Putamen (tissue), 1 donor: ENCODE data around the gene SYT9.

ENCODE experiments used
- DNase-seq: peaks from one replicate; pipeline ENCODE4 v3.0.0-alpha.2; 2016; ENCODE audit warnings: low spot score

SYT9 gene

GRCh38 chr11:7473717-7474116, 222.0 kb downstream of the SYT9 start:
- no peak for DNase-seq

GRCh38 chr11:7480113-7480512, 228.4 kb downstream of the SYT9 start:
- DNase-seq: no peak

- no peak for DNase-seq
Measured at GRCh38 chr11:7484131-7484530, 232.4 kb downstream of the SYT9 start.

- no peak for DNase-seq
Measured at GRCh38 chr11:7484645-7485044, 232.9 kb downstream of the SYT9 start.

GRCh38 chr11:7485186-7486097, 233.7 kb downstream of the SYT9 start, which contains the start of gene OLFML1:
Gene OLFML1, plus strand, starts transcription at chr11:7485506. Its CDS starts 370 bp downstream, at chr11:7485876.
- DNase-seq: no peak

GRCh38 chr11:7486098-7486780, 234.5 kb downstream of the SYT9 start:
- no peak for DNase-seq

- no peak for DNase-seq
Measured at GRCh38 chr11:7486781-7487140, 235.1 kb downstream of the SYT9 start.

- no peak for DNase-seq
Measured at GRCh38 chr11:7487360-7487759, 235.7 kb downstream of the SYT9 start.

GRCh38 chr11:7488681-7489080, 237.0 kb downstream of the SYT9 start:
- no peak for DNase-seq

- no peak for DNase-seq
Measured at GRCh38 chr11:7489376-7489775, 237.7 kb downstream of the SYT9 start.

- DNase-seq: no peak
Measured at GRCh38 chr11:7490054-7490453, 238.3 kb downstream of the SYT9 start.

- DNase-seq: no peak
Measured at GRCh38 chr11:7490535-7490934, 238.8 kb downstream of the SYT9 start.

GRCh38 chr11:7492253-7492652, 240.5 kb downstream of the SYT9 start:
- DNase-seq: no peak

- no peak for DNase-seq
Measured at GRCh38 chr11:7493670-7494069, 242.0 kb downstream of the SYT9 start.

GRCh38 chr11:7494086-7494745, 242.5 kb downstream of the SYT9 start:
- no peak for DNase-seq

GRCh38 chr11:7495882-7496551, 244.3 kb downstream of the SYT9 start:
- DNase-seq: no peak

- no peak for DNase-seq
Measured at GRCh38 chr11:7498193-7498592, 246.5 kb downstream of the SYT9 start.

GRCh38 chr11:7499081-7499480, 247.4 kb downstream of the SYT9 start:
- no peak for DNase-seq

GRCh38 chr11:7500251-7500650, 248.5 kb downstream of the SYT9 start:
- DNase-seq: no peak

- DNase-seq: no peak
Measured at GRCh38 chr11:7501251-7501650, 249.5 kb downstream of the SYT9 start.

- no peak for DNase-seq
Measured at GRCh38 chr11:7501894-7502293, 250.2 kb downstream of the SYT9 start.

- DNase-seq: no peak
Measured at GRCh38 chr11:7506243-7506642, 254.5 kb downstream of the SYT9 start.
